Measurements from ENCODE around the gene ATXN2. TPM values are rescaled to one million over a fixed set of nuclear protein-coding genes. Genes with fewer than 3 reads are reported as not detected.

The ATXN2 gene
- total and polyA plus RNA-seq, 9 of the 15 experiments (the other 6 are each of a cell fraction or from before 2014, with no cell fraction given): 16.8 to 67.8 (median 29.3) TPM

DNA sequence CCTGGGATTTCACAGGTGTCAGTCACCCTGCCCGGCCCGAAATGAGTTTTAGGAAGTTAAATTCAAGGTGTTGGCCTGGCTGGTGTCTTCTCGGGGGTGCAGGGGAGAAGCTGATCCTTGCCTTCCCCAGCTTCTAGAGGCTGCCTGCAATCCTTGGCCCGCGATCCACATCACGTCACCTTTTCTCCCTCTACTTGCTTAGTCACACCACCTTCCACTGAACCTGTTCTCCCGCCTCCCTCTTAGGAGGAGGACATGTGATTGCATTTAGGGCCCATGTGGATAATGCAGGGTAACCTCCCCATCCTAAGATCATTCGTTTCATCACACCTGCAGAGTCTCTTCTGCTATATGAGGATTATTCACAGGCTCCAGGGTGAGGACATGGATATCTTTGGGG is 25.4 kb upstream of the ATXN2 start (continued):
- TF ChIP-seq CHD7 (IDR thresholded peaks at IDR 0.05; ENCODE audit: low read depth, low read length) (no peak), MTA1 (IDR thresholded peaks at IDR 0.05; ENCODE audit: borderline replicate concordance) (no peak), MXI1 (IDR thresholded peaks at IDR 0.05; ENCODE audit: low read depth, low read length) (no peak), USF1 (CRISPR knock-in tag; IDR thresholded peaks at IDR 0.05) (peak; percentile 68), MCM2 (IDR thresholded peaks at IDR 0.05; ENCODE audit: low read depth) (no peak), STAT5B (CRISPR knock-in tag; IDR thresholded peaks at IDR 0.05) (no peak), RB1 (IDR thresholded peaks at IDR 0.05; ENCODE audit: low read depth) (no peak; the same call in 1 of the 2 replicates), MYC (IDR thresholded peaks at IDR 0.05; ENCODE audit: low read depth, low read length) (peak; percentile 55; the same call in 1 of the 2 replicates), MYC (CRISPR knock-in tag; IDR thresholded peaks at IDR 0.05; ENCODE audit: borderline replicate concordance, low read depth) (no peak), SMARCB1 (IDR thresholded peaks at IDR 0.05; ENCODE audit: insufficient read length, low read depth) (no peak)
- TF ChIP-seq, protein P1, sequence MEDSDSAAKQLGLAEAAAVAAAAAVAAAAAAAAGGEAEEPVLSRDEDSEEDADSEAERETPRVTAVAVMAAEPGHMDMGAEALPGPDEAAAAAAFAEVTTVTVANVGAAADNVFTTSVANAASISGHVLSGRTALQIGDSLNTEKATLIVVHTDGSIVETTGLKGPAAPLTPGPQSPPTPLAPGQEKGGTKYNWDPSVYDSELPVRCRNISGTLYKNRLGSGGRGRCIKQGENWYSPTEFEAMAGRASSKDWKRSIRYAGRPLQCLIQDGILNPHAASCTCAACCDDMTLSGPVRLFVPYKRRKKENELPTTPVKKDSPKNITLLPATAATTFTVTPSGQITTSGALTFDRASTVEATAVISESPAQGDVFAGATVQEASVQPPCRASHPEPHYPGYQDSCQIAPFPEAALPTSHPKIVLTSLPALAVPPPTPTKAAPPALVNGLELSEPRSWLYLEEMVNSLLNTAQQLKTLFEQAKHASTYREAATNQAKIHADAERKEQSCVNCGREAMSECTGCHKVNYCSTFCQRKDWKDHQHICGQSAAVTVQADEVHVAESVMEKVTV (CRISPR knock-in tag; IDR thresholded peaks at IDR 0.05): no peak
- TF ChIP-seq, protein P2, sequence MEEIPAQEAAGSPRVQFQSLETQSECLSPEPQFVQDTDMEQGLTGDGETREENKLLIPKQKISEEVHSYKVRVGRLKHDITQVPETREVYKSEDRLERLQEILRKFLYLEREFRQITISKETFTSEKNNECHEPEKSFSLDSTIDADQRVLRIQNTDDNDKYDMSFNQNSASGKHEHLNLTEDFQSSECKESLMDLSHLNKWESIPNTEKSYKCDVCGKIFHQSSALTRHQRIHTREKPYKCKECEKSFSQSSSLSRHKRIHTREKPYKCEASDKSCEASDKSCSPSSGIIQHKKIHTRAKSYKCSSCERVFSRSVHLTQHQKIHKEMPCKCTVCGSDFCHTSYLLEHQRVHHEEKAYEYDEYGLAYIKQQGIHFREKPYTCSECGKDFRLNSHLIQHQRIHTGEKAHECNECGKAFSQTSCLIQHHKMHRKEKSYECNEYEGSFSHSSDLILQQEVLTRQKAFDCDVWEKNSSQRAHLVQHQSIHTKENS (CRISPR knock-in tag; IDR thresholded peaks at IDR 0.05): no peak

All from K562 (cell line).